Measurements from ENCODE around the gene MICB.
"Not testable (repeated sequence)": the region's sequence is repeated elsewhere in the genome, so short reads cannot be mapped to it uniquely, and the experiment has no call there.

MICB gene

DNA sequence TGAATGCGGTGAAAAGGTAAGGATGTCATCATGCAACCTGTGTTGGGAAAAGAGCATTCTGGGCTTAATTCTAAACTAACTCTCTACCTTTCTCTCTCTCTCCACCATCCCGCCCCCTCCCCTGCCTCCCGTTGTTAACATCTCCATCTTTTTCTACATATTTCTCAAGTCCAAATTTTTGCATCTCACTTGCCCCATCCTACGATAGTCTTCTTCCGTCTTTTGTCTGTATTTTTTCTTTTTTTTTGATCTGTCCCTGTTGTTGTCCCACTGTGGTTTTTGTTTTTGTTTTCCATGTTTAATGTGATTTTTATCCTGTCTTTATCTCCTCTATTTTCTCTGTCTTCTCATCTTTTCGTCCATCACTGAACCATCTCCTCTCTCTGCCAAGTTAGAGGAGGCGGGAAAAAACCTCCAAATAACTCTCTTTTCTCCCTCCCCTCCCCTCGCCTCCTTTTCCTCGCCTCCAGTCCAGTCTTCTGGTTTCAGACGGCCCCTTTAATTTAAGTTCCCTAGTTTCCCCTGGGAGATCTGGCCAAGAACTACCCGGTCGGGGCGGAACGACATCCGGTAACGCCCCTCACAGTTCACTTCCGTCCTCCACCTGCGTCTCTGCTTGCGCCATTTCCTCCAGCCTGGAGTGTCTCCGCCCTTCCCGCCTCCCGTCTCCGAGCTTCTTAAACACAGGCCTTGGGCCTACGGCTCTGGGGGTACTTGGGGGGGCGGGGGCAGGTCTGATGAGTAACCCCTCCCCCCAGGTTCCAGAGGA is 49.2 kb downstream of the MICB start, which contains the start of gene NFKBIL1:
NFKBIL1 (plus strand) TSS at position 651 of the 769 bp plus-strand sequence; CDS start at position 738, 87 bp downstream.
- H3K4me3 ChIP-seq (IDR thresholded peaks at IDR 0.05; ENCODE audit: insufficient read depth, low read depth, low read length): no peak within 1 kb of the TSS
- H3K36me3 ChIP-seq (ENCODE audit: insufficient read depth): no peaks in the 10 kb centered on the region
- H3K9ac ChIP-seq: peak within 1 kb of the TSS; percentile 62; the same call in 1 of the 2 replicates
- TF ChIP-seq, protein P1, sequence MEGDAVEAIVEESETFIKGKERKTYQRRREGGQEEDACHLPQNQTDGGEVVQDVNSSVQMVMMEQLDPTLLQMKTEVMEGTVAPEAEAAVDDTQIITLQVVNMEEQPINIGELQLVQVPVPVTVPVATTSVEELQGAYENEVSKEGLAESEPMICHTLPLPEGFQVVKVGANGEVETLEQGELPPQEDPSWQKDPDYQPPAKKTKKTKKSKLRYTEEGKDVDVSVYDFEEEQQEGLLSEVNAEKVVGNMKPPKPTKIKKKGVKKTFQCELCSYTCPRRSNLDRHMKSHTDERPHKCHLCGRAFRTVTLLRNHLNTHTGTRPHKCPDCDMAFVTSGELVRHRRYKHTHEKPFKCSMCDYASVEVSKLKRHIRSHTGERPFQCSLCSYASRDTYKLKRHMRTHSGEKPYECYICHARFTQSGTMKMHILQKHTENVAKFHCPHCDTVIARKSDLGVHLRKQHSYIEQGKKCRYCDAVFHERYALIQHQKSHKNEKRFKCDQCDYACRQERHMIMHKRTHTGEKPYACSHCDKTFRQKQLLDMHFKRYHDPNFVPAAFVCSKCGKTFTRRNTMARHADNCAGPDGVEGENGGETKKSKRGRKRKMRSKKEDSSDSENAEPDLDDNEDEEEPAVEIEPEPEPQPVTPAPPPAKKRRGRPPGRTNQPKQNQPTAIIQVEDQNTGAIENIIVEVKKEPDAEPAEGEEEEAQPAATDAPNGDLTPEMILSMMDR (conservative IDR thresholded peaks at IDR 0.05; ENCODE audit: low read depth, low read length): peak; percentile 66
- H3K27ac ChIP-seq: peak within 1 kb of the TSS; percentile 41; the same call in 1 of the 2 replicates
- H3K4me2 ChIP-seq: peak within 1 kb of the TSS; percentile 66
- no peaks in the 10 kb centered on the region for H3K27me3 ChIP-seq (ENCODE audit: insufficient read depth, low read depth)
- H3K4me1 ChIP-seq (ENCODE audit: low read depth, poor library complexity, severe bottlenecking): peaks cover 18% of the 10 kb centered on the region
- H2AFZ ChIP-seq (ENCODE audit: low read depth): peak within 1 kb of the TSS; percentile 62
- no peaks in the 10 kb centered on the region for H4K20me1 ChIP-seq (ENCODE audit: insufficient read depth)
- peaks cover 18% of the 10 kb centered on the region; the same call in 1 of the 2 replicates for H3K79me2 ChIP-seq (ENCODE audit: insufficient read depth, low read depth)

DNA sequence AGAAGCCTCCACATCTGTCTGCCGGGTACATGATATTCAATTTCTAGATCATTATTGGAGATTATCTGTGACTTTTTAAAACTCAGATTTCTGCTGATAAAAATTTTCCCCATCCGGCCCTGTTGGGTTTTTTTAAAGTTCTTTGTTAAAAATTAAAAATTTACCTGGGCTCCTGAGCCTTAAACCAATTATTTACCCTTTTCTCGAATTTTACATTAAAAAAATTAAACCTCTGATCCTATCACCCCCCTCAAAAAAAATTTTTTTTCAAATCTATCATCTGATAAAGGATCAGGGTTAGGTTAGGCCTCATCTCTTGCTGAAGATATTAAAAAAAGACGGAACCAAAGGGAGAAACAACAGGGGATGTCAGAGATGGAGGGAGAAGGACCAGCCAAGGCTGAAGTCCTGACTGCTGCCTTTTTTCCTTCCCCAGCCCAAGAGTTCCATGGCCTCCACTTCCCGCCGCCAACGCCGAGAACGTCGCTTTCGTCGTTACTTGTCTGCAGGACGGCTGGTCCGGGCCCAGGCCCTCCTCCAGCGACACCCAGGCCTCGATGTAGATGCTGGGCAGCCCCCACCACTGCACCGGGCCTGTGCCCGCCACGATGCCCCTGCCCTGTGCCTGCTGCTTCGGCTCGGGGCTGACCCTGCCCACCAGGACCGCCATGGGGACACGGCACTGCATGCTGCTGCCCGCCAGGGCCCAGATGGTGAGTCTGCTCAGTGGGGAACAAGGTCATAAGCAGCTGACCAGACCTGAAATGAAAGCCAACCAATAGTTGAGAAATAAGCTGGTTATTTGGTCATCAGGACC is 50.0 kb downstream of the MICB start:
- no peaks in the 10 kb centered on the region for H4K20me1 ChIP-seq (ENCODE audit: insufficient read depth)
- H3K4me3 ChIP-seq (IDR thresholded peaks at IDR 0.05; ENCODE audit: insufficient read depth, low read depth, low read length): no peak overlapping the region
- peak overlapping the region; percentile 62; the same call in 1 of the 2 replicates for H3K9ac ChIP-seq
- peak overlapping the region; percentile 41; the same call in 1 of the 2 replicates for H3K27ac ChIP-seq
- H3K36me3 ChIP-seq (ENCODE audit: insufficient read depth): no peaks in the 10 kb centered on the region
- peaks cover 18% of the 10 kb centered on the region for H3K4me1 ChIP-seq (ENCODE audit: low read depth, poor library complexity, severe bottlenecking)
- TF ChIP-seq, protein P1 (conservative IDR thresholded peaks at IDR 0.05; ENCODE audit: low read depth, low read length): no peak
- H3K27me3 ChIP-seq (ENCODE audit: insufficient read depth, low read depth): no peaks in the 10 kb centered on the region
- peak overlapping the region; percentile 66 for H3K4me2 ChIP-seq
- peak overlapping the region; percentile 62; the same call in 1 of the 2 replicates for H2AFZ ChIP-seq (ENCODE audit: low read depth)
- peaks cover 13% of the 10 kb centered on the region; the same call in 1 of the 2 replicates for H3K79me2 ChIP-seq (ENCODE audit: insufficient read depth, low read depth)

DNA sequence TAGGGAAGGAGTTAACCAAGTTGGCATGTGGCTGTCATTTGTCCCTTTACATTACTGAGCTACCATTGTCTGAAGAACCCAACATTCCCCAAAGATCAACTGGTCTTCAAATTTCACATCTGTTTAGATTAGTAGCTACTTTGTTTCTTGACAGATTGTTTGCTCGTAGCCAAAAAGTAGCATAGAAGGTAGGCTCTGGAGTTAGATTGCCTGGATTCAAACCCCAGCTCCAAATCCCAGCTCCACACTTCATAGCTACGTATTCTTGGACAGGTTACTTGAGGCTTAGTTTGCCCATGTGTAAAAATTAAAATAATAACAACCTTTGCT is 50.6 kb downstream of the MICB start:
- Histone ChIP-seq H3K79me2 (ENCODE audit: insufficient read depth, low read depth) (peaks cover 9% of the 10 kb centered on the region; the same call in 1 of the 2 replicates), H3K9ac (no peak overlapping the region), H3K4me2 (peak overlapping the region; percentile 66; the same call in 1 of the 2 replicates), H3K4me3 (IDR thresholded peaks at IDR 0.05; ENCODE audit: insufficient read depth, low read depth, low read length) (no peak overlapping the region), H3K36me3 (ENCODE audit: insufficient read depth) (no peaks in the 10 kb centered on the region), H3K4me1 (ENCODE audit: low read depth, poor library complexity, severe bottlenecking) (peaks cover 18% of the 10 kb centered on the region), H4K20me1 (ENCODE audit: insufficient read depth) (no peaks in the 10 kb centered on the region), H3K27ac (no peak overlapping the region), H3K27me3 (ENCODE audit: insufficient read depth, low read depth) (no peaks in the 10 kb centered on the region), H2AFZ (ENCODE audit: low read depth) (no peak overlapping the region)
- TF ChIP-seq, protein P1 (conservative IDR thresholded peaks at IDR 0.05; ENCODE audit: low read depth, low read length): no peak

DNA sequence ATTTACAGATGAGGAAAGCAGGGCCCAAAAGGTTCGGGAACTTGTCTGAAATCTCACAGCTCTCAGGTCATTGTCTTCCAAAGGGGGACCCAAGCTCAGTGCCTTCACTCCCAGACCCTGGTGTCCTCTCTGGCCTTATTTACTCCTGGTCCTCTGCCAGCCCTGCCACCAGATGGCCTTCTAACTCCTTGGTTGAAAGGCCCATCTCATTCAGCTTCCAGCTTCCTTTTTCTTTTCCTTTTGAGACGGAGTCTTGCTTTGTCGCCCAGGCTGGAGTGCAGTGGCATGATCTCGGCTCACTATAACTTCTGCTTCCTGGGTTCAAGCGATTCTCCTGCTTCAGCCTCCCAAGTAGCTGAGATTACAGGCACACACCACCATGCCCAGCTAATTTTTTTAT is 53.4 kb downstream of the MICB start:
- not testable (repeated sequence) for H3K4me2 ChIP-seq; H3K79me2 ChIP-seq (ENCODE audit: insufficient read depth, low read depth); H4K20me1 ChIP-seq (ENCODE audit: insufficient read depth)

More for the DNA sequence above, 53.4 kb downstream of the MICB start:
- not testable (repeated sequence) for H3K36me3 ChIP-seq (ENCODE audit: insufficient read depth); H2AFZ ChIP-seq (ENCODE audit: low read depth); H3K27me3 ChIP-seq (ENCODE audit: insufficient read depth, low read depth); H3K9ac ChIP-seq; H3K27ac ChIP-seq; H3K4me3 ChIP-seq (IDR thresholded peaks at IDR 0.05; ENCODE audit: insufficient read depth, low read depth, low read length)
- peaks cover 18% of the 10 kb centered on the region for H3K4me1 ChIP-seq (ENCODE audit: low read depth, poor library complexity, severe bottlenecking)
- TF ChIP-seq, protein P1 (conservative IDR thresholded peaks at IDR 0.05; ENCODE audit: low read depth, low read length): peak; percentile 36; the same call in 1 of the 2 replicates
